HG02840 (cell line): ENCODE results near the gene MYRF.
A peak's percentile ranks its signal among the peaks of the same experiment; 100 is the strongest.

Source experiments
- ATAC-seq: cut with Tn5 transposase; IDR thresholded peaks from one replicate; pipeline ENCODE4 v1.9.1; 2021; ENCODE audit warnings: mild to moderate bottlenecking, moderate library complexity, moderate number of reproducible peaks; ENCODE audit not compliant: unreplicated experiment, low FRiP score

MYRF gene

GRCh38 chr11:61792310-61793082 lies 40.1 kb downstream of the MYRF start, which contains the start of the genes FEN1 and TMEM258:
FEN1 (plus strand) TSS chr11:61792911; CDS start chr11:61795362, 2,451 bp downstream.
TMEM258 (minus strand) TSS chr11:61792599; CDS start chr11:61792558, 41 bp downstream.
- ATAC-seq = peak; percentile 80

- ATAC-seq = peak; percentile 12
Measured at GRCh38 chr11:61793083-61793828, 40.8 kb downstream of the MYRF start.

GRCh38 chr11:61793829-61794204 lies 41.4 kb downstream of the MYRF start:
- ATAC-seq = no peak

GRCh38 chr11:61794579-61794978 lies 42.1 kb downstream of the MYRF start:
- no peak for ATAC-seq

GRCh38 chr11:61795459-61795858 lies 43.0 kb downstream of the MYRF start:
- no peak for ATAC-seq

- ATAC-seq = no peak
Measured at GRCh38 chr11:61795876-61796526, 43.6 kb downstream of the MYRF start.

GRCh38 chr11:61797263-61797944 lies 45.0 kb downstream of the MYRF start:
- no peak for ATAC-seq

GRCh38 chr11:61799665-61800284 lies 47.3 kb downstream of the MYRF start:
- no peak for ATAC-seq

GRCh38 chr11:61800331-61801281 lies 48.2 kb downstream of the MYRF start:
- no peak for ATAC-seq

GRCh38 chr11:61802605-61803004 lies 50.2 kb downstream of the MYRF start:
- ATAC-seq = no peak

GRCh38 chr11:61803889-61804647 lies 51.6 kb downstream of the MYRF start:
- no peak for ATAC-seq

GRCh38 chr11:61805146-61805545 lies 52.7 kb downstream of the MYRF start:
- no peak for ATAC-seq

- no peak for ATAC-seq
Measured at GRCh38 chr11:61806785-61807184, 54.3 kb downstream of the MYRF start.

- no peak for ATAC-seq
Measured at GRCh38 chr11:61810671-61811175, 58.3 kb downstream of the MYRF start.

- no peak for ATAC-seq
Measured at GRCh38 chr11:61811831-61812230, 59.4 kb downstream of the MYRF start.

GRCh38 chr11:61812736-61813411 lies 60.4 kb downstream of the MYRF start:
- ATAC-seq = no peak

- ATAC-seq = no peak
Measured at GRCh38 chr11:61814247-61814957, 62.0 kb downstream of the MYRF start.
